OCI-LY1 (cell line): ENCODE results near the gene RADIL.

ENCODE experiments used
- H2AFZ ChIP-seq: fragments of 200-600 bp; sonication (generic), shearing (Covaris generic); 2 replicates; pipeline ENCODE4 v1.6.0; 2014; ENCODE audit warnings: antibody characterized with exemption, mild to moderate bottlenecking, low read length
- H3F3A ChIP-seq: fragments of 200-600 bp; sonication (generic), shearing (Covaris generic); 2 replicates; pipeline ENCODE4 v1.6.0; 2014; ENCODE audit warnings: mild to moderate bottlenecking, antibody characterized with exemption, low read length, moderate library complexity; ENCODE audit not compliant: insufficient read depth
- H3K27ac ChIP-seq: fragments of 200-600 bp; sonication (generic); 2 replicates; pipeline ENCODE4 v1.5.1; 2014; ENCODE audit warnings: low read length, mixed run types, mild to moderate bottlenecking, low read depth; ENCODE audit not compliant: poor library complexity, severe bottlenecking
- H3K27me3 ChIP-seq: fragments of 200-600 bp; sonication (generic); 2 replicates; pipeline ENCODE4 v1.6.0; 2014; ENCODE audit warnings: antibody characterized with exemption, mild to moderate bottlenecking, low read length, moderate library complexity; ENCODE audit not compliant: insufficient read depth
- H3K36me3 ChIP-seq: fragments of 200-600 bp; sonication (generic); 2 replicates; pipeline ENCODE4 v1.6.1; 2014; ENCODE audit warnings: mild to moderate bottlenecking, antibody characterized with exemption, low read length, moderate library complexity, mixed read lengths; ENCODE audit not compliant: insufficient read depth
- H3K4me1 ChIP-seq: fragments of 200-600 bp; sonication (generic); 2 replicates; pipeline ENCODE4 v1.5.1; 2014; ENCODE audit warnings: mild to moderate bottlenecking, low read length, moderate library complexity; ENCODE audit not compliant: insufficient read depth, severe bottlenecking
- H3K4me2 ChIP-seq: fragments of 200-600 bp; sonication (generic), shearing (Covaris generic); 2 replicates; pipeline ENCODE4 v1.6.1; 2014; ENCODE audit warnings: low read length
- H3K4me3 ChIP-seq: fragments of 200-600 bp; sonication (generic); 2 replicates; pipeline ENCODE4 v1.5.1; 2014; ENCODE audit warnings: low read length, low read depth, mild to moderate bottlenecking, mixed read lengths; ENCODE audit not compliant: poor library complexity, severe bottlenecking
- H3K79me2 ChIP-seq: fragments of 200-600 bp; shearing (Covaris generic); 2 replicates; pipeline ENCODE4 v1.6.1; 2016; ENCODE audit warnings: mixed run types, low read length, mixed read lengths; ENCODE audit not compliant: insufficient read depth
- H3K9ac ChIP-seq: fragments of 200-600 bp; sonication (generic), shearing (Covaris generic); 2 replicates; pipeline ENCODE4 v1.6.1; 2014; ENCODE audit warnings: mild to moderate bottlenecking, low read length, mixed read lengths
- H3K9me2 ChIP-seq: fragments of 200-600 bp; sonication (generic), shearing (Covaris generic); 2 replicates; pipeline ENCODE4 v1.6.1; 2014; ENCODE audit warnings: low read depth, mild to moderate bottlenecking, low read length, mixed read lengths
- H3K9me3 ChIP-seq: fragments of 200-600 bp; shearing (Covaris generic); 2 replicates; pipeline ENCODE4 v1.6.1; 2014; ENCODE audit warnings: low read length, mixed read lengths
- H4K20me1 ChIP-seq: fragments of 200-600 bp; sonication (generic), shearing (Covaris generic); 2 replicates; pipeline ENCODE4 v1.6.0; 2016; ENCODE audit warnings: mild to moderate bottlenecking, low read length; ENCODE audit not compliant: insufficient read depth
- CTCF ChIP-seq: fragments of 200-600 bp; sonication (generic), shearing (Covaris generic); IDR thresholded peaks from 2 replicates; pipeline ENCODE4 v1.5.1; 2017; ENCODE audit warnings: mild to moderate bottlenecking, antibody characterized with exemption, low read length, moderate library complexity, mixed read lengths
- EZH2 ChIP-seq: fragments of 200-600 bp; sonication (generic), shearing (Covaris generic); IDR thresholded peaks from 2 replicates; pipeline ENCODE4 v1.8.0; 2017; ENCODE audit warnings: borderline replicate concordance, mixed run types, mild to moderate bottlenecking, antibody characterized with exemption, low read length, moderate library complexity, mixed read lengths

The RADIL gene

DNA sequence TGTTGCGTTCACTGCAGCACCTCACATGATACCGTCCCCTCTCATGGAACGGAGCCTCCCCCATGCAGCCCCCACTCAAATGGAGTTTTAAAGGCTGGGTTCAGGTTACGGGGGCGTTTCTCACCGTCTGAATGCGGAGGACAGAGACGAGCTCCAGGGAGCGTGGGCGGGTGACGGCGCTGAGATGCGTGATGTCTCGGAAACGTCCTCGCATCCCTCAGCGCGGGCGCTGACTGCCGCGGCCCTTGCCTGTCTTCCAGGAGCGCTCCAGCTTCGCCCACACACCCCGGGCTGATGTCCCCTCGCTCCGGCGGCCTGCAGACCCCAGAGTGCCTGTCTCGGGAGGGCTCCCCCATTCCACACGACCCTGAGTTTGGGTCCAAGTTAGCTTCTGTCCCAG is 124.7 kb downstream of the RADIL start:
- Histone ChIP-seq H3F3A (no peaks in the 10 kb centered on the region), H2AFZ (no peak overlapping the region), H3K36me3 (peaks cover 87% of the 10 kb centered on the region), H3K4me2 (no peak overlapping the region), H3K4me1 (no peaks in the 10 kb centered on the region), H3K9me3 (no peaks in the 10 kb centered on the region), H3K9ac (no peak overlapping the region), H3K27me3 (no peaks in the 10 kb centered on the region), H3K9me2 (no peaks in the 10 kb centered on the region), H3K79me2 (no peaks in the 10 kb centered on the region), H3K27ac (no peak overlapping the region), H4K20me1 (no peaks in the 10 kb centered on the region), H3K4me3 (no peak overlapping the region)
- no peak for TF ChIP-seq CTCF
- no peak for TF ChIP-seq EZH2

DNA sequence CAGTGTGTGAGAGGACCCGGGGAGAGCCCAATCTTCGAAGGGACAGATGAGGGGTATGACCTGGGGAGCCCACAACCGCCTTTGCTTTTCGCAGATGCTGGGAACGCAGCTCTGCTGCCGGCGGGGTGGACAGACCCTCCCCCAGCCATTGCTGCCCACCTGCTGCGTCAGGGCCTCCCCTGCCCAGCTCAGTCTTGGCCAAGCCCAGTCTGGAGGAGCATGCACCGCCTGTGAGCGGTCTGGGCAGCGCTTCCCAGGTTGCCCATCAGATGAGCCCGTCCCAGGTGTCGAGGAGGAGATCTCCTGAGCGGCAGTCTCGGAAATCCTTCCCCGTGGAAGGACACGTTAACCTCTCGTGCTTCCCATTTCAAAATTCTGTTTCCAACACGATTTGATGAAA is 125.4 kb downstream of the RADIL start:
- H4K20me1 ChIP-seq, result no peaks in the 10 kb centered on the region
- H3K4me3 ChIP-seq, result no peak overlapping the region
- no peak overlapping the region for H3K4me2 ChIP-seq
- no peak overlapping the region for H3K9ac ChIP-seq
- no peaks in the 10 kb centered on the region for H3K9me2 ChIP-seq
- no peak overlapping the region for H2AFZ ChIP-seq
- no peaks in the 10 kb centered on the region for H3F3A ChIP-seq
- no peaks in the 10 kb centered on the region for H3K79me2 ChIP-seq
- TF ChIP-seq EZH2 (no peak), CTCF (no peak)
- H3K27ac ChIP-seq, result no peak overlapping the region
- peaks cover 80% of the 10 kb centered on the region for H3K36me3 ChIP-seq
- H3K27me3 ChIP-seq, result no peaks in the 10 kb centered on the region
- no peaks in the 10 kb centered on the region for H3K9me3 ChIP-seq
- H3K4me1 ChIP-seq, result no peaks in the 10 kb centered on the region

DNA sequence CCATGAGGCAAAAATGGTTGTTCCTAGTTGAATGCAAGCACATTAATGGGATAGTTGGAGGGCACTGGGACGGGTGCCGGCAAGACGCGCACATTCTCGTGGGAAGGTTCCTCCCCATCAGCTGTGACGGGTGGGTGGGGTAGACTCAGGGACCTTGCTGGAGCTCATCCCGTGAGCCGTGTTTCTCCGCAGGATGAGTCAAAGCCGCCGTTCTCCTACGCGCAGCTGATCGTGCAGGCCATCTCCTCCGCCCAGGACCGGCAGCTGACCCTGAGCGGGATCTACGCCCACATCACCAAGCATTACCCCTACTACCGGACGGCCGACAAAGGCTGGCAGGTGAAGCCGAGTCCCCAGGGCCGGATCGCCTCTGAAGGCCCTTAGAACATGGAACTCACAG is 128.5 kb downstream of the RADIL start:
- no peaks in the 10 kb centered on the region for H4K20me1 ChIP-seq
- no peaks in the 10 kb centered on the region for H3F3A ChIP-seq
- H3K4me2 ChIP-seq, result no peak overlapping the region
- no peak overlapping the region for H3K9ac ChIP-seq
- H3K9me2 ChIP-seq, result no peaks in the 10 kb centered on the region
- TF ChIP-seq CTCF (no peak), EZH2 (no peak)
- H2AFZ ChIP-seq, result no peak overlapping the region
- H3K9me3 ChIP-seq, result no peaks in the 10 kb centered on the region
- H3K27me3 ChIP-seq, result no peaks in the 10 kb centered on the region
- H3K36me3 ChIP-seq, result peaks cover 53% of the 10 kb centered on the region
- H3K79me2 ChIP-seq, result no peaks in the 10 kb centered on the region
- no peak overlapping the region for H3K4me3 ChIP-seq
- no peak overlapping the region for H3K27ac ChIP-seq
- H3K4me1 ChIP-seq, result no peaks in the 10 kb centered on the region
